Measurements from ENCODE around the gene UBR1.

GRCh38 chr15:43150191-43150929 lies 44.5 kb upstream of the UBR1 start:
- TF ChIP-seq CTCF (IDR thresholded peaks at IDR 0.05): no peak
- no peak for TF ChIP-seq NR2C2 (CRISPR knock-in tag; IDR thresholded peaks at IDR 0.05)
- no peak for TF ChIP-seq AR (CRISPR knock-in tag; IDR thresholded peaks at IDR 0.05)
- TF ChIP-seq NFE2L1 (CRISPR knock-in tag; IDR thresholded peaks at IDR 0.05): no peak
